GM12878 (cell line): Measurements from ENCODE around the gene NCS1. TPM values are rescaled to one million over a fixed set of nuclear protein-coding genes. Genes with fewer than 3 reads are reported as not detected.

Source experiments
- ATAC-seq: fragments of 200-7000 bp; cut with Tn5 transposase; 3 replicates; pipeline ENCODE4 v1.9.1; 2020; ENCODE audit warnings: mild to moderate bottlenecking, moderate library complexity
- BruUV-seq: library from RNA; stranded (reverse); fragments of 400-500 nt; replicated peaks from 2 replicates; lab custom pipeline; 2021; lab: Mats Ljungman, UMichigan
- CTCF ChIA-PET: fragments of 300-600 bp; sonication (Branson Sonifier 250); formaldehyde crosslinking; extraction: SDS; loops from one replicate; lab custom pipeline; 2021; ENCODE audit warnings: inconsistent platforms; lab: Yijun Ruan, JAX
- POLR2A ChIA-PET: fragments of 350-600 bp; formaldehyde crosslinking; extraction: SDS; loops from one replicate; lab custom pipeline; 2021; ENCODE audit warnings: inconsistent platforms; lab: Charles Lee
- RAD21 ChIA-PET: fragments of 300-600 bp; sonication (Branson Sonifier 250); formaldehyde crosslinking; loops from one replicate; lab custom pipeline; 2023; ENCODE audit warnings: antibody characterized with exemption; ENCODE audit not compliant: unreplicated experiment; lab: Charles Lee
- SMC1A ChIA-PET: fragments of 300-600 bp; sonication (Branson Sonifier 250); formaldehyde crosslinking; loops from one replicate; lab custom pipeline; 2023; ENCODE audit not compliant: unreplicated experiment, uncharacterized antibody; lab: Charles Lee
- DNase-seq: peaks from one replicate; pipeline ENCODE4 v3.0.0-alpha.2; 2011; ENCODE audit warnings: low read depth, low spot score
- FAIRE-seq: peaks from 3 replicates; lab custom pipeline; 2011; peaks lifted over from hg19 to GRCh38; lab: Jason Lieb, UNC
- H2AFZ ChIP-seq: 2 replicates; pipeline ENCODE4 v1.6.0; 2011; ENCODE audit warnings: low read depth, low read length, control low read depth; ENCODE audit not compliant: control insufficient read depth
- H3K27ac ChIP-seq: 2 replicates; pipeline ENCODE4 v1.5.1; 2011; ENCODE audit warnings: control low read depth; ENCODE audit not compliant: control insufficient read depth, insufficient read depth
- H3K27me3 ChIP-seq, 2 experiments: replicated peaks in 1 of 2; 2 replicates each; pipeline versions ENCODE4 v1.6.0 to v1.6.1; 2011; ENCODE audit warnings: low read length in 1 of 2; ENCODE audit not compliant: control insufficient read depth in 2 of 2, insufficient read depth in 2 of 2
- H3K36me3 ChIP-seq, 2 experiments: 2 replicates each; pipeline ENCODE4 v1.5.1; 2011; ENCODE audit warnings: low read length in 1 of 2; ENCODE audit not compliant: control insufficient read depth in 2 of 2, insufficient read depth in 2 of 2
- H3K4me1 ChIP-seq: 2 replicates; pipeline ENCODE4 v1.6.1; 2011; ENCODE audit warnings: mild to moderate bottlenecking, low read length, moderate library complexity, mixed read lengths; ENCODE audit not compliant: control insufficient read depth, insufficient read depth
- H3K4me2 ChIP-seq: 2 replicates; pipeline ENCODE4 v1.6.0; 2011; ENCODE audit warnings: control low read depth; ENCODE audit not compliant: control insufficient read depth, insufficient read depth
- H3K4me3 ChIP-seq: fragments of 200-600 bp; sonication (generic); 2 replicates; pipeline ENCODE4 v1.5.1; 2016
- H3K79me2 ChIP-seq: 2 replicates; pipeline ENCODE4 v1.6.0; 2011; ENCODE audit warnings: low read length; ENCODE audit not compliant: control insufficient read depth, insufficient read depth
- H3K9ac ChIP-seq: 2 replicates; pipeline ENCODE4 v1.8.0; 2011; ENCODE audit warnings: low read length, control low read depth, mixed read lengths; ENCODE audit not compliant: control insufficient read depth, insufficient read depth
- H3K9me3 ChIP-seq: replicated peaks from 3 replicates; pipeline ENCODE4 v1.5.1; 2011; ENCODE audit warnings: mild to moderate bottlenecking, low read length; ENCODE audit not compliant: control insufficient read depth, insufficient read depth
- H4K20me1 ChIP-seq: 2 replicates; pipeline ENCODE4 v1.6.0; 2011; ENCODE audit not compliant: control insufficient read depth, insufficient read depth
- HCFC1 ChIP-seq: fragments of 150-350 bp; IDR thresholded peaks from 2 replicates; pipeline ENCODE4 v1.6.1; 2014; ENCODE audit warnings: low read length
- JUND ChIP-seq: IDR thresholded peaks from 2 replicates; pipeline ENCODE4 v1.6.1; 2012; ENCODE audit warnings: low read depth, mild to moderate bottlenecking, low read length, improper control_type of control experiment, moderate library complexity
- MTA3 ChIP-seq: IDR thresholded peaks from 2 replicates; pipeline ENCODE4 v1.6.1; 2012; ENCODE audit warnings: low read length, inconsistent platforms, borderline replicate concordance
- NFXL1 ChIP-seq: fragments of 450-650 bp; IDR thresholded peaks from 2 replicates; pipeline ENCODE4 v1.6.1; 2017; ENCODE audit warnings: antibody characterized with exemption, mild to moderate bottlenecking, borderline replicate concordance
- NR2F1 ChIP-seq: fragments of 450-650 bp; conservative IDR thresholded peaks from 2 replicates; pipeline ENCODE4 v1.6.1; 2017; ENCODE audit warnings: mild to moderate bottlenecking
- POLR2AphosphoS2 ChIP-seq: IDR thresholded peaks from 2 replicates; pipeline ENCODE4 v1.6.1; 2011; ENCODE audit warnings: low read depth, mild to moderate bottlenecking, low read length, improper control_type of control experiment, moderate library complexity
- RAD51 ChIP-seq: fragments of 450-650 bp; IDR thresholded peaks from 2 replicates; pipeline ENCODE4 v1.6.1; 2016; ENCODE audit warnings: moderate library complexity, mild to moderate bottlenecking, inconsistent platforms
- SIX5 ChIP-seq: IDR thresholded peaks from 2 replicates; pipeline ENCODE4 v1.6.1; 2011; ENCODE audit warnings: mild to moderate bottlenecking, low read depth, low read length, moderate library complexity; ENCODE audit not compliant: severe bottlenecking
- SREBF2 ChIP-seq: IDR thresholded peaks from 2 replicates; pipeline ENCODE4 v1.6.1; 2012; ENCODE audit warnings: mild to moderate bottlenecking, low read length
- WGBS: methylation state at CpG from one replicate; pipeline ENCODE4 v1.1.6; 2016; ENCODE audit warnings: low lambda C conversion rate; ENCODE audit not compliant: insufficient replicate concordance, insufficient coverage; ENCODE audit errors: missing lambda C conversion rate; 5-methylcytosine and 5-hydroxymethylcytosine counted together
- in situ Hi-C: fragments of 300-500 bp; cut with MboI; formaldehyde crosslinking; loops from 9 replicates; pipeline ENCODE4 v1.14.3; 2018; ENCODE audit warnings: mixed read lengths
- intact Hi-C: fragments of 100-400 bp; cut with micrococcal nuclease; formaldehyde crosslinking; loops from one replicate; pipeline ENCODE4 v1.14.2; 2022; ENCODE audit not compliant: unreplicated experiment
- polyA plus RNA-seq, 11 experiments: library from polyadenylated mRNA; depleted of rRNA in 4 of 11; unstranded in 6 of 11; stranded (reverse) in 5 of 11; fragments of >200 nt; fragmentation: Nextera tagmentation in 4 of 11; fragmentation: Illumina TruSeq in 1 of 11; extraction: Ambion mirVana in 4 of 11; extraction: Trizol in 1 of 11; gene quantifications; 1 replicate in 1 of 11; 2 replicates in 10 of 11; pipeline versions ENCODE4 v1.2.1 to v1.2.3, GENCODE V29; 2011 to 2016; ENCODE audit warnings: inconsistent platforms in 2 of 11, missing spikeins in 2 of 11, low read depth in 1 of 11
- total RNA-seq, 4 experiments: library from RNA; depleted of rRNA in 3 of 4; stranded (reverse); fragments of >200 nt in 3 of 4; fragmentation: Illumina TruSeq in 1 of 4; extraction: Trizol in 1 of 4; gene quantifications; 2 replicates each; pipeline versions ENCODE4 v1.2.1 to v1.2.3, GENCODE V29; 2013 to 2021
- TF ChIP-seq, protein P1 (sequence below): fragments of 450-650 bp; IDR thresholded peaks from 2 replicates; pipeline ENCODE4 v1.6.1; 2017; ENCODE audit warnings: antibody characterized with exemption, mild to moderate bottlenecking, moderate library complexity
- TF ChIP-seq, protein P2 (sequence below): fragments of 450-650 bp; IDR thresholded peaks from 2 replicates; pipeline ENCODE4 v1.6.1; 2017; ENCODE audit warnings: mild to moderate bottlenecking, low read depth, inconsistent platforms; ENCODE audit not compliant: poor library complexity, severe bottlenecking
- TF ChIP-seq, protein P3 (sequence below): fragments of 450-650 bp; IDR thresholded peaks from 2 replicates; pipeline ENCODE4 v1.6.1; 2018; ENCODE audit warnings: mild to moderate bottlenecking, low read depth, moderate library complexity; ENCODE audit not compliant: partially characterized antibody
- TF ChIP-seq, protein P4 (sequence below): fragments of 450-650 bp; IDR thresholded peaks from 2 replicates; pipeline ENCODE4 v1.6.1; 2016; ENCODE audit warnings: mild to moderate bottlenecking

The NCS1 gene
- total and polyA plus RNA-seq, 10 of the 15 experiments (the other 5 are each of a cell fraction or from before 2014, with no cell fraction given) = 0.04 to 0.22 (median 0.06) TPM; not detected in 4

DNA sequence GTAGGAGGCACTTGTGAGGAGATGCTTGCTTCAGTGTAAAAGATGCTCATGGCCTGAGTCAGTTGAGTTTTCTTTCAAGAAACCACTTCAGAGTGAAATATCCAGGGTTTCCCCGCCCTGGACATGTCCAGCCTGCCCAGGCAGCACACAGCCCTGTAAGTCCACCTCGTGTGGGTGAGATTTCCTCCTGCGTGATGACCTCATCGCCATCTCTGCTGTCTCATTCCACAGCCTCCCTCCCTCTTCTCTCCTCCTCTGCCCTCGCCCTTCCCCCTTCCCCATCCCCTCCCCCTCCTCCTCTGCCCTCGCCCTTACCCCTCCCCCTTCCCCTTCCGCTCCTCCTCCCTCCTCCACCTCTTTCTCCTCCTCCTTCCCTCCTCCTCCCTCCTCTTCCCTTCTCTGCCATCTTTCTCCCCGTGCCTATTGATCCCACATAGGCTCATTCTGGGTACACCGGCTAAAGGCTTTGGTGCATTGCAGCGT is 34.0 kb upstream of the NCS1 start:
- ATAC-seq (no peak), FAIRE-seq (no peak), DNase-seq (no peak)
- ChIA-PET CTCF (no interaction called here), RAD21 (no interaction called here), SMC1A (interaction anchor here (0.6 kb wide), 1 partner anchor 91 kb away, joined by 4 read pairs; no protein-coding TSS in a partner anchor), POLR2A (no interaction called here)
- no peak overlapping the region for H3K4me2 ChIP-seq
- H4K20me1 ChIP-seq = no peaks in the 10 kb centered on the region
- WGBS = 81% methylated on average over 7 of the region's 10 CpGs
- in situ Hi-C loops (no loop called here), intact Hi-C loops (no loop called here)
- H3K4me3 ChIP-seq = no peak overlapping the region
- H2AFZ ChIP-seq = no peak overlapping the region
- no peaks in the 10 kb centered on the region for H3K9me3 ChIP-seq
- 0 out of 4 replicates have a peak, but pooled peaks cover 0 to 2% of the 10 kb centered on the region in 2 experiments for H3K36me3 ChIP-seq
- H3K79me2 ChIP-seq = no peaks in the 10 kb centered on the region
- no peak overlapping the region for H3K9ac ChIP-seq
- H3K27ac ChIP-seq = no peak overlapping the region
- no peaks in the 10 kb centered on the region for H3K27me3 ChIP-seq
- no TSS peak for BruUV-seq
- H3K4me1 ChIP-seq = no peaks in the 10 kb centered on the region
- TF ChIP-seq HCFC1 = no peak
- TF ChIP-seq, protein P1, sequence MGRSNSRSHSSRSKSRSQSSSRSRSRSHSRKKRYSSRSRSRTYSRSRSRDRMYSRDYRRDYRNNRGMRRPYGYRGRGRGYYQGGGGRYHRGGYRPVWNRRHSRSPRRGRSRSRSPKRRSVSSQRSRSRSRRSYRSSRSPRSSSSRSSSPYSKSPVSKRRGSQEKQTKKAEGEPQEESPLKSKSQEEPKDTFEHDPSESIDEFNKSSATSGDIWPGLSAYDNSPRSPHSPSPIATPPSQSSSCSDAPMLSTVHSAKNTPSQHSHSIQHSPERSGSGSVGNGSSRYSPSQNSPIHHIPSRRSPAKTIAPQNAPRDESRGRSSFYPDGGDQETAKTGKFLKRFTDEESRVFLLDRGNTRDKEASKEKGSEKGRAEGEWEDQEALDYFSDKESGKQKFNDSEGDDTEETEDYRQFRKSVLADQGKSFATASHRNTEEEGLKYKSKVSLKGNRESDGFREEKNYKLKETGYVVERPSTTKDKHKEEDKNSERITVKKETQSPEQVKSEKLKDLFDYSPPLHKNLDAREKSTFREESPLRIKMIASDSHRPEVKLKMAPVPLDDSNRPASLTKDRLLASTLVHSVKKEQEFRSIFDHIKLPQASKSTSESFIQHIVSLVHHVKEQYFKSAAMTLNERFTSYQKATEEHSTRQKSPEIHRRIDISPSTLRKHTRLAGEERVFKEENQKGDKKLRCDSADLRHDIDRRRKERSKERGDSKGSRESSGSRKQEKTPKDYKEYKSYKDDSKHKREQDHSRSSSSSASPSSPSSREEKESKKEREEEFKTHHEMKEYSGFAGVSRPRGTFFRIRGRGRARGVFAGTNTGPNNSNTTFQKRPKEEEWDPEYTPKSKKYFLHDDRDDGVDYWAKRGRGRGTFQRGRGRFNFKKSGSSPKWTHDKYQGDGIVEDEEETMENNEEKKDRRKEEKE = no peak
- TF ChIP-seq RAD51 = no peak
- TF ChIP-seq, protein P2, sequence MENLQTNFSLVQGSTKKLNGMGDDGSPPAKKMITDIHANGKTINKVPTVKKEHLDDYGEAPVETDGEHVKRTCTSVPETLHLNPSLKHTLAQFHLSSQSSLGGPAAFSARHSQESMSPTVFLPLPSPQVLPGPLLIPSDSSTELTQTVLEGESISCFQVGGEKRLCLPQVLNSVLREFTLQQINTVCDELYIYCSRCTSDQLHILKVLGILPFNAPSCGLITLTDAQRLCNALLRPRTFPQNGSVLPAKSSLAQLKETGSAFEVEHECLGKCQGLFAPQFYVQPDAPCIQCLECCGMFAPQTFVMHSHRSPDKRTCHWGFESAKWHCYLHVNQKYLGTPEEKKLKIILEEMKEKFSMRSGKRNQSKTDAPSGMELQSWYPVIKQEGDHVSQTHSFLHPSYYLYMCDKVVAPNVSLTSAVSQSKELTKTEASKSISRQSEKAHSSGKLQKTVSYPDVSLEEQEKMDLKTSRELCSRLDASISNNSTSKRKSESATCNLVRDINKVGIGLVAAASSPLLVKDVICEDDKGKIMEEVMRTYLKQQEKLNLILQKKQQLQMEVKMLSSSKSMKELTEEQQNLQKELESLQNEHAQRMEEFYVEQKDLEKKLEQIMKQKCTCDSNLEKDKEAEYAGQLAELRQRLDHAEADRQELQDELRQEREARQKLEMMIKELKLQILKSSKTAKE = no peak
- TF ChIP-seq NFXL1 = no peak
- TF ChIP-seq SIX5 = no peak
- TF ChIP-seq, protein P3, sequence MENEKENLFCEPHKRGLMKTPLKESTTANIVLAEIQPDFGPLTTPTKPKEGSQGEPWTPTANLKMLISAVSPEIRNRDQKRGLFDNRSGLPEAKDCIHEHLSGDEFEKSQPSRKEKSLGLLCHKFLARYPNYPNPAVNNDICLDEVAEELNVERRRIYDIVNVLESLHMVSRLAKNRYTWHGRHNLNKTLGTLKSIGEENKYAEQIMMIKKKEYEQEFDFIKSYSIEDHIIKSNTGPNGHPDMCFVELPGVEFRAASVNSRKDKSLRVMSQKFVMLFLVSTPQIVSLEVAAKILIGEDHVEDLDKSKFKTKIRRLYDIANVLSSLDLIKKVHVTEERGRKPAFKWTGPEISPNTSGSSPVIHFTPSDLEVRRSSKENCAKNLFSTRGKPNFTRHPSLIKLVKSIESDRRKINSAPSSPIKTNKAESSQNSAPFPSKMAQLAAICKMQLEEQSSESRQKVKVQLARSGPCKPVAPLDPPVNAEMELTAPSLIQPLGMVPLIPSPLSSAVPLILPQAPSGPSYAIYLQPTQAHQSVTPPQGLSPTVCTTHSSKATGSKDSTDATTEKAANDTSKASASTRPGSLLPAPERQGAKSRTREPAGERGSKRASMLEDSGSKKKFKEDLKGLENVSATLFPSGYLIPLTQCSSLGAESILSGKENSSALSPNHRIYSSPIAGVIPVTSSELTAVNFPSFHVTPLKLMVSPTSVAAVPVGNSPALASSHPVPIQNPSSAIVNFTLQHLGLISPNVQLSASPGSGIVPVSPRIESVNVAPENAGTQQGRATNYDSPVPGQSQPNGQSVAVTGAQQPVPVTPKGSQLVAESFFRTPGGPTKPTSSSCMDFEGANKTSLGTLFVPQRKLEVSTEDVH = no peak
- TF ChIP-seq SREBF2 = no peak
- TF ChIP-seq, protein P4, sequence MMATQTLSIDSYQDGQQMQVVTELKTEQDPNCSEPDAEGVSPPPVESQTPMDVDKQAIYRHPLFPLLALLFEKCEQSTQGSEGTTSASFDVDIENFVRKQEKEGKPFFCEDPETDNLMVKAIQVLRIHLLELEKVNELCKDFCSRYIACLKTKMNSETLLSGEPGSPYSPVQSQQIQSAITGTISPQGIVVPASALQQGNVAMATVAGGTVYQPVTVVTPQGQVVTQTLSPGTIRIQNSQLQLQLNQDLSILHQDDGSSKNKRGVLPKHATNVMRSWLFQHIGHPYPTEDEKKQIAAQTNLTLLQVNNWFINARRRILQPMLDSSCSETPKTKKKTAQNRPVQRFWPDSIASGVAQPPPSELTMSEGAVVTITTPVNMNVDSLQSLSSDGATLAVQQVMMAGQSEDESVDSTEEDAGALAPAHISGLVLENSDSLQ = no peak
- no peak for TF ChIP-seq POLR2AphosphoS2
- TF ChIP-seq JUND = no peak
- no peak for TF ChIP-seq MTA3
- TF ChIP-seq NR2F1 = no peak
